ENCODE data around the gene ALPG.
"Not testable (repeated sequence)": the region's sequence is repeated elsewhere in the genome, so short reads cannot be mapped to it uniquely, and the experiment has no call there.

DNA sequence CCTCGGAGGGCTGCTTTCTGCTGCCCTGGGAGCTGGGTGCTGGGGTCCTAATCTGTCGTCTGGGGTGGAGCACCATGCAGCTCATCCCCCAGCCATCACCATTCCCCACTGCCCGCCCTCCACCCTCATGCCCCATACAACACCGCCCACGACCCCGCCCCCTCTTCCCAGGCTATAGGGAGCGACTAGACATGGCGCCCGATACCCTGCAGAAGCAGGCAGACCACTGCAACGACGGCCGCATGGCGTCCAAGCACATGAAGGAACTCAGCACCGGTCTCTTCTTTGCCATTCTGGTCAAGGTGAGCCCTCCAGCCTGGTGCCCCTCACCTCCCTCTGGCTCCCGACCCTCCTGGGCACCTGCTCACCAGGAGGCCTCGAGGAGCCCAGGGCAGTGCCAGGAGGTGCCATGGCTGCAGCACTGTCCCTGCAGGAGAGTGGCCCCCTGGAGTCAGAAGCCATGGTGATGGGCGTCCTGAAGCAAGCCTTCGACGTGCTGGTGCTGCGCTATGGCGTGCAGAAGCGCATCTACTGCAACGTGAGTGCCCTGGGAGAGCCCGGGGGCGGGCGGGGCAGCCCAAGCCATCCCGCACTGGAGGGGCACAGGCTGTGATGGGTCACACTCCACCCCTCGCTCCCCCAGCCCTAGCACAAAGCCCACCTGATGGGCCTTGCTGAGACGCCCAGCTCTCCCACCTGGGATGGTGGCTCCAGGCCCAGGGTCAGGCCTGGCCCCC, 38.7 kb downstream of the ALPG start:
- TF ChIP-seq, protein P1, sequence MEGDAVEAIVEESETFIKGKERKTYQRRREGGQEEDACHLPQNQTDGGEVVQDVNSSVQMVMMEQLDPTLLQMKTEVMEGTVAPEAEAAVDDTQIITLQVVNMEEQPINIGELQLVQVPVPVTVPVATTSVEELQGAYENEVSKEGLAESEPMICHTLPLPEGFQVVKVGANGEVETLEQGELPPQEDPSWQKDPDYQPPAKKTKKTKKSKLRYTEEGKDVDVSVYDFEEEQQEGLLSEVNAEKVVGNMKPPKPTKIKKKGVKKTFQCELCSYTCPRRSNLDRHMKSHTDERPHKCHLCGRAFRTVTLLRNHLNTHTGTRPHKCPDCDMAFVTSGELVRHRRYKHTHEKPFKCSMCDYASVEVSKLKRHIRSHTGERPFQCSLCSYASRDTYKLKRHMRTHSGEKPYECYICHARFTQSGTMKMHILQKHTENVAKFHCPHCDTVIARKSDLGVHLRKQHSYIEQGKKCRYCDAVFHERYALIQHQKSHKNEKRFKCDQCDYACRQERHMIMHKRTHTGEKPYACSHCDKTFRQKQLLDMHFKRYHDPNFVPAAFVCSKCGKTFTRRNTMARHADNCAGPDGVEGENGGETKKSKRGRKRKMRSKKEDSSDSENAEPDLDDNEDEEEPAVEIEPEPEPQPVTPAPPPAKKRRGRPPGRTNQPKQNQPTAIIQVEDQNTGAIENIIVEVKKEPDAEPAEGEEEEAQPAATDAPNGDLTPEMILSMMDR (IDR thresholded peaks at IDR 0.05) = not testable (repeated sequence)
- not testable (repeated sequence) for TF ChIP-seq EZH2 (IDR thresholded peaks at IDR 0.05; ENCODE audit: borderline replicate concordance, insufficient read depth, low read depth, low read length, poor library complexity, severe bottlenecking)
